Anterior cingulate cortex (tissue), 58 donors: ENCODE results near the gene FTCD.
"Not testable (repeated sequence)": the region's sequence is repeated elsewhere in the genome, so short reads cannot be mapped to it uniquely, and the experiment has no call there.

Source experiments
- DNase-seq, 58 donors: peaks; one replicate each; lab custom pipeline; 2025; lab: John Stamatoyannopoulos, UW

Gene FTCD

DNA sequence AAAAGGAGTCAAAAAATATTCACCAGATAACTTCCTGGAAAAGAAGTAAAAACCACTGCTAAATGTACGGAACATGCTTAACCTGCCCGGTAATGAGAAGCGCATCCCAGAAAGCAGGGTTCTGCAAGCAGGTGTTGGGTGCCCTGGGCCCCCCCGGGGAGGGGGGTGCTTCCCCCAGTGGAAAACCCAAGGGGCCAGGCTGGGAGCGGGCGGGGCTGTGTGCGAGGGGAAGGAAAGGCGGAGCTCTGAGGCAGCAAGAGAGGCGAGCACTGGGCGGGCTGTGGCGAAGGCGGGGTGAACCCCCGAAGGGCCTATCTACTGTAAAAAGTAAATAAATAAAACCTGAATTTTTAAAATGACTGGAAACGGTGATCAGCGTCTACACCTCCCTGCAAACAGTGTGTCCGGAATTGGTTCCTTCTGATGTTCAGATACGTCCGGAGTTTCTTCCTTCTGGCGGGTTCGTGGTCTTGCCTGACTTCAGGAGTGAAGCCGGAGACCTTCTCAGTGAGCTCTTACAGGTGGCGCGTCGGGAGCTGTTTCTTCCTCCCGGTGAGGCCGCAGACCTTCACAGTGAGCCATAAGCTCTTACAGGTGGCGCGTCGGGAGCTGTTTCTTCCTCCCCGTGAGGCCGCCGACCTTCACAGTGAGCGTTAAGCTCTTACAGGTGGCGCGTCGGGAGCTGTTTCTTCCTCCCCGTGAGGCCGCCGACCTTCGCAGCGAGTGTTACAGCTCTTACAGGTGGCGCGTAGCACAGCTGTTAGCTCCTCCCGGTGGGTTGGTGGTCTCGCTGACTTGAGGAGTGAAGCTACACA is 13.4 kb downstream of the FTCD start:
- no peak for DNase-seq

DNA sequence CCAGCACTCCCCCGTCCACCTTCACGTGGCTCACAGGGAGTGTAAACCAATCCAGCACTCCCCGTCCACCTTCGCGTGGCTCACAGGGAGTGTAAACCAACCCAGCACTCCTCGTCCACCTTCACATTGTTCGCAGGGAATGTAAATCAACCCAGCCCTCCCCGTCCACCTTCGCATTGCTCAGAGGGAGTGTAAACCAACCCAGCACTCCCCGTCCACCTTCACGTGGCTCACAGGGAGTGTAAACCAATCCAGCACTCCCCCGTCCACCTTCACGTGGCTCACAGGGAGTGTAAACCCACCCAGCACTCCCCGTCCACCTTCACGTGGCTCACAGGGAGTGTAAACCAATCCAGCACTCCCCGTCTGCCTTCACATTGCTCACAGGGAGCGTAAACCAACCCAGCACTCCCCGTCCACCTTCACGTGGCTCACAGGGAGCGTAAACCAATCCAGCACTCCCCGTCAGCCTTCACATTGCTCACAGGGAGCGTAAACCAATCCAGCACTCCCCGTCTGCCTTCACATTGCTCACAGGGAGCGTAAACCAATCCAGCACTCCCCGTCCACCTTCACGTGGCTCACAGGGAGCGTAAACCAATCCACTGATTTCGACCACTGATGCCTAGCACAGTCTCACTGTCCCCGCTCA is 14.9 kb downstream of the FTCD start:
- not testable (repeated sequence) for DNase-seq

DNA sequence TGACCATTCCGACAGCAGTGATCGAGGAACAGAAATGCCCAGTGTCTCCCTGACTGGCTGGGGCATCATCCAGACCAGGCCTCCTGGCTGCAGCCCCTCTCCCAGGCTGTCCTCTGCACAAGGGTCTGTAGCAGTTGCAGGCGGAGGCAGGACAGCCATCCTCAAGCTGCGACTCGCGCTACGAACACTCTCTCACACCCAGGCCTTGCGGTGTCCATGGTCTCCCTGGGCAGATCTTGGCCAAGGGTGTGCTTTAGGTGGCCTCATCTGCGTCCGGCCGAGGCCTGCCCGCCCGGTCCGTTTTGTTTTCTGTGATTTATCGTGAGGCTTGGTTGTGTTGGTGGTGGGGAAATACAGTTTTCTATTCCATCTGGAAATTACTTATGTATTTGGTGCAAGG is 15.7 kb downstream of the FTCD start:
- DNase-seq, result no peak

DNA sequence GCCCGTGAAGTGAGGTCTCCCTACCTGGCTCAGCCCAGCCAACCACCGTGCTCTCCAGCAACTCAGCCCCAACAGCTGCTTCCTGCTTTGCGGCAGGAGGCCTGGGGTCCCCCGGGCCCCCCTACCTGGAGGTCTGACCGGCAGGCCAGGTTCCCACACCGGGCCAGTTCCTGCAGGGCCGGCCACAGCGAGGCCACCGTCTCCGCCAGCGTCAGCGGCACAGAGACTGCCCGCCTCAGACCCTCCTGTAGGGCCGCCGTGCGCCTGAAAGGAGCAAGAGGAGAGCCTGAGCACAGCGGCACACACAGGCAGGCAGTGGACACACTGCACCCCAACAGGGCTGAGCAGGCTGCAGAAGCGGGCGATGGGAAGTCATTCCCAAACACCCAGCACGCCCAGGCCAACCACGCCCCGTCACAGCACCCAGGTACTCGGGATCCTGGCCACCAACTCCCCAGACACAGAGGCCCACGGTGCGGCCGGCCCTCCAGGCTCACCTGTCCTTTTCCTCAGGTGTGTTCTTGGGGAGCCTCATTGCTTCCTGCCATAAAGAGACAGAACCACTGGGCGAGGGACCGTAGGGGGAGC is 16.9 kb downstream of the FTCD start:
- no peak for DNase-seq

DNA sequence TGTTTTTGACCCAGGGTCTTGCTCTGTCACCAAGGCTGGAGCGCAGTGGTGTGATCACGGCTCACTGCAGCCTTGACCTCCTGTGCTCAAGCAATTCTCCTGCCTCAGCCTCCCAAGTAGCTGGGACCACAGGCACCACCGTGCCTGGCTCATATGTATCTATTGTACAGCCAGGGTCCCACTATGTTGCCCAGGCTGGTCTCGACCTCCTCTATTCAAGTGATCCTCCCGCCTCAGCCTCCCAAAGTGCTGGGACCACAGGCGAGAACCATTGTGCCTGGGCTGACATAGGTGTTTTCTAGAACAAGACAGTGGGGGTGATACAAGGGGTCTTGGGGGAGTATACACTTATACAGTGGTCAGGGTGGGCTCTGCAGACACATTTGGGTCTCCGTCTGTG is 17.5 kb downstream of the FTCD start:
- DNase-seq, result no peak

DNA sequence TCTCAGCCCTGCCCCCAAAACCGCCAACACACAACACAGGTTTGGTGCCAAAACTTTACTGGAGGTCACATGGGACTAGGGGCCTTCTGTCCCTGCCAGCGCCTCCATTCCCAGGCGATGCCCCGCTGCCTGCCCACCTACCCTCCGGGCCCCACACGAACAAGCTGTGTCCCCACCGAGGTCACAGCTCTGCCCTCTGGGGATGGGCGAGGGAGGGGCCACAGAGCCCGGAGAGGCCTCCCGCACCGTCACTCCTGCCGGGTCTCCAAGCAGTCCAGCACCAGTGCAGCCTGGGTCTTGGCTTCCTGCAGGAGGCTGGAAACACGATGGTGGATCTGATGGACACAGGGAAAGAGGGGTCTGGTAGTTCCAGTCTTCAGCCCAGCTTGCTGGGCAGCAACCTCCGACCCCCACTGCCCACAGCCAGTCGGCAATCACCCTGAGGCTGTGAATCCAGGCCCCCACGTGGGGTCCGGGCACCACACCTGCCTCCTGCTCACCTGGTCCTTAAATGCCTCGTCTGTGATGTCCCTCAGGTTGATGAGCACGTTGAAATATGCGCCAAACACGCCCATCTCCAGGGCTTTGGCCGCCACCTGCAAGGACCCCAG is 18.5 kb downstream of the FTCD start:
- DNase-seq, result no peak

DNA sequence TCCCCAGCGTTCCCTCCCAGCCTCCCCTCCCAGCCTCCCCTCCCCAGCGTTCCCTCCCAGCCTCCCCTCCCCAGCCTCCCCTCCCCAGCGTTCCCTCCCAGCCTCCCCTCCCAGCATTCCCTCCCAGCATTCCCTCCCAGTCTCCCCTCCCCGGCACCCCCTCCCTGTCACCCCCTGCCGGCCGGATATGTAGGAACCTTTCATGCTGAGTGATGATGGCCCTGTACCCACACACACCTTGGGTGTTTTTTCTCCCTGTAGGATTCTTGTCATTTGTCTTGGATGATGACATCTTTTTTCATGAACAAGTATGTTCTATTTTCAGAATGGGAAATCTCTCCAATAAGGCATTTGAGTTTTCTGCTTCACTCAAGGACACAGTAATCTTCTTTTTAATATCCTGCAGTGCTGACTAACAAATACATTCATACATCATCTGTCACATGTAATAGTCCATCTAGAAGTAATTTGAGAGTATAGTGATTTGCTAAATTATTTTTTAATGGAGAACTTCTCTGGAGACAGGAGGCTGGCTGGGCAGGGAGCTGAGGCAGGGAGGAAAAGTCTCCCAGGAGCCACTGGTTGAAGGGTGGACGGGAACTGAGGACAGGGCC is 19.5 kb downstream of the FTCD start:
- no peak for DNase-seq

DNA sequence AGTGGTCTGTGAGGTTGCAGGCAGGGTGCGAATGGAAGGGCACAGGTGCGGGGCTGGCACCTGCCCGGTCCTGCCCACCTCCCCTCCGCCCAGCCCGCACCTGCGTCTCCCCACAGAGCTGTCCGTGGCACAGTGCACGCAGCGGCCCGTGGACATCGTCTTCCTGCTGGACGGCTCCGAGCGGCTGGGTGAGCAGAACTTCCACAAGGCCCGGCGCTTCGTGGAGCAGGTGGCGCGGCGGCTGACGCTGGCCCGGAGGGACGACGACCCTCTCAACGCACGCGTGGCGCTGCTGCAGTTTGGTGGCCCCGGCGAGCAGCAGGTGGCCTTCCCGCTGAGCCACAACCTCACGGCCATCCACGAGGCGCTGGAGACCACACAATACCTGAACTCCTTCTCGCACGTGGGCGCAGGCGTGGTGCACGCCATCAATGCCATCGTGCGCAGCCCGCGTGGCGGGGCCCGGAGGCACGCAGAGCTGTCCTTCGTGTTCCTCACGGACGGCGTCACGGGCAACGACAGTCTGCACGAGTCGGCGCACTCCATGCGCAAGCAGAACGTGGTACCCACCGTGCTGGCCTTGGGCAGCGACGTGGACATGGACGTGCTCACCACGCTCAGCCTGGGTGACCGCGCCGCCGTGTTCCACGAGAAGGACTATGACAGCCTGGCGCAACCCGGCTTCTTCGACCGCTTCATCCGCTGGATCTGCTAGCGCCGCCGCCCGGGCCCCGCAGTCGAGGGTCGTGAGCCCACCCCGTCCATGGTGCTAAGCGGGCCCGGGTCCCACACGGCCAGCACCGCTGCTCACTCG is 23.3 kb downstream of the FTCD start:
- DNase-seq, result no peak

DNA sequence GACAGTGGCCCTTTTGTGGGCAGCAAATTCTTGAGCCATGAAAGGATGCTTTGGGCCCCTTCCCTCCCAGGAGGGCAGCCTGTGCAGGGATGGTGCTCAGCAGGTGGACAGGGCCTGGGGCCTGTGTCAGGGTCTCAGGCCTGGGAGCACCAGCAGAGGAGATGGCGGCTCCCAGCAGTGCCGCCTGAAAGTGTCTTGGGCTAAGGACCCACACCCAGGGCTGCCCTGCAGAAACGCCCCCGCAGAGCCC is 23.9 kb downstream of the FTCD start:
- no peak for DNase-seq

DNA sequence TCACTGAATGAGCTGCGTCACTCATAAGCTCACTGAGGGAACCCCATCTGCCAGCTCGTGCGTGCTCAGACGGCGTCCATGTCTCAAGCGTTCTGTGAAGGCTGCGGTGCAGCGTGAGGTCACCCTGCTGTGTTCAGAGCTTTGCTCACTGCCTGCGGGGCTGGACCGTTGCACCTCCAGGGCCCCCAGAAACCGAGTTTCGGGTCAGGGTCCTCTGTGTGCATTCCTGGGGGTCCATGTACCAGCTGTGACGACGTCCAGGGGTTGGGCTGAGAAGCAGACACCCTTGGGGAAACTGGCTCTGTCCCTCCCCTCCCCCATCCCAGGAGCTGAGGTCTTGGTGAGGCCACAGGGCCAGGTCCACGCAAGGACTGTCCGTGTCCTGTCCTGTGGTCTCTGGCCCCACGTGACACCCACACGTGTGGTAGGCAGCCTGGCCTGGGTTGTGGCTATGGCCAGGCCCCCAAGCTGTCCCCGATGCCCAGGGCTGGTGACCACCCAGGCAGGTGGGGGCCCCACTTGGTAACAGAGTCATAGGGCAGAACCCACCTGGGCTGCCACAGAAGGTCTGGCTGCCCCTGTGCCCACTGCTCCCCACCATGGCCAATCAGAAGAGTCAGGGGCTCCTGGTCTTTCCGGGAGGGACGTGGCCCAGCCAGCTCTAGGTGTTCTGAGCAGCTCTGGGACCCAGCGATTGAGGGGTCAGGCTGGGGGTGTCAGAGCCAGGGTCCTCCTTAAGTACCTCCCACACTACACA is 24.4 kb downstream of the FTCD start:
- DNase-seq, result no peak

DNA sequence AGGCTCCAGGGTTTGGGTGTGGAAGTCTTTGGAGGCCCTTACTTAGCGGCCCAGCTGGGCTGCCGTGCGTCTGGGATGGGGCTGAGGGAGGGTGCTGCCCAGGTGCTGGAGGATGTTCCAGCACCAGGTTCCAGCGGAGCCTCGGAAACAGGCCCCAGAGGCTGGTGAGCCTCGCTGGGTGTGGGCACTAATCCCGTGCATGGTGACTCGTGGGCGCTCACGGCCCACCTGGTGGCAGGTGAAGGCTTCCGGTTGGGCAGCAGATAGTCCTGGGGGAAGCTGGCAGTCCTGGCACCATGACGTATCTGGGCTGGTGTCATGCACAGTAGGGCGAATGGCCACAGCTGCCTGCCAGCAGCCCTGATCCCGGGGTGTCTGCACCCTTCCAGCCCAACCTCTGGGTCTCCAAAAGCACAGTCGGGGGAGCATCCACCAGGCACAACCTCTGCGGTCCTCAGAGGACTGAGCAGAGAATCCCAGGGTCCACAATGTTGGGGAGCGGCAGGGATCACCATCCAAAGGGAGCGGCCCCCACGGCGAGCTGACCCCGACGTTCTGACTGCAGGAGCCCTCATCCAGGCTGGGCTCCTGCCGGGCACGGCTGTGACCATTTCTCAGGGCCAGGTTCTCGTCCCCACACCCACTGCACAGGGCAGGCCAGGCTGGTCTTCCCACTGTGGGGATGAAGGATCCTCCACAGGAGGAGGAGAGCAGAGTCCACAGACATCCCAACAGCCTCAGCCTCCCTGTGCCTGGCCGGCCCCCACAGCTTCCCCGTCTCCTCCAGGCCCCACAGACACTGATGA is 25.3 kb downstream of the FTCD start:
- DNase-seq, result no peak

DNA sequence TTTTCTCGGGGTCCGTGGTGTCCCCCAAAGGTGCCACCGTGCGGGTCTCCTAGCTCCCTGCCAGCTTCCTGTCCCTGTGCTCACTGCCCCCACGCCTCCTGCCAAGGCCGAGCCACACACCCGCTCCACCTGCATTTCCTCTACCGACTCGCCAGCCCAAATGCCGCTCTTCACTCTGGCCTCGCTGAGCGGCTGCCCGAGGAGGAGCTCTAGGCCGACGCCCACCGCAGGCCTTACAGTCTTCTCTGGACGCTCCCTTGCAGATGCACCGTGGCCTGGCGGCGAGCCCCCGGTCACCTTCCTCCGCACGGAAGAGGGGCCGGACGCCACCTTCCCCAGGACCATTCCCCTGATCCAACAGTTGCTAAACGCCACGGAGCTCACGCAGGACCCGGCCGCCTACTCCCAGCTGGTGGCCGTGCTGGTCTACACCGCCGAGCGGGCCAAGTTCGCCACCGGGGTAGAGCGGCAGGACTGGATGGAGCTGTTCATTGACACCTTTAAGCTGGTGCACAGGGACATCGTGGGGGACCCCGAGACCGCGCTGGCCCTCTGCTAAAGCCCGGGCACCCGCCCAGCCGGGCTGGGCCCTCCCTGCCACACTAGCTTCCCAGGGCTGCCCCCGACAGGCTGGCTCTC is 26.3 kb downstream of the FTCD start:
- no peak for DNase-seq

DNA sequence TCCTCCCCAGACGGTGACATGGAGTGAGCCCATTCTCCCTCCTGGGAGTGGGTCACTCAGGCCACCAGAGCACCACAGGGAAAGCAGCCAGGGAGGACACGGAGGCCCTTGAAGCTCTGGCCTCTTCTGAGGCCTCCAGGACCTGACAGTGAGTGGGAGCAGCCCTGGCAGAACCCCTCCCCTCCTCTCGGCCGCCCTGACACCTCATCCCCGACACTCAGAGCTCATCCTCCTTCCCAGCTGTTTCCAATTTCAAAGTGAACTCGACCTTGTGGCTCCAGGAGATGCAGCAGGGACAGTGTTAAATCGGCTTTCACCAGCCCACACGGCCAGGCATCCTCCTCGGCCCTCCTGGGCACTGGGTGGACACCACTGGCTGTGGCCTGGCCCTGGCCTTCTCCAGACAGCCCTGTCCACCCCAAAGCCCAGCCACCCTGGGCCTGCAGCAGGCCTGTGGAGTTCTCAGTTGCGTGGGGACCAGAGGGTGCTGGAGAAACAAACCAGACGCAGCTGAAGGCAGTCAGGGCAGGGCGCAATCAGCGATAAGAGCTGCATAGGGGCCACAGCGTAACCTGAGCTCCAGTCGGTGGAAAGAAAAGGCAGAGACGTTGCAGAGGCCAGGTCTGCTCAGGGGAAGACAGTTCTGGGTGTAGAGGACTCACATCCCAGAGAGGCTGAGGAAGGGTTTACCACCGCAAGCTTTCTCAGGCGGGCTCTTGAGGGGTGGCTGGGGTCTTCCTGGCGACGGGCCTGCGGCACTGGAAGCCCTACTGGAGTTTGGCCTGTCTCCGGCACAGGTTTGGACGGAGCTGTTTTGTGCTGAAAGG is 27.1 kb downstream of the FTCD start:
- DNase-seq, result no peak

DNA sequence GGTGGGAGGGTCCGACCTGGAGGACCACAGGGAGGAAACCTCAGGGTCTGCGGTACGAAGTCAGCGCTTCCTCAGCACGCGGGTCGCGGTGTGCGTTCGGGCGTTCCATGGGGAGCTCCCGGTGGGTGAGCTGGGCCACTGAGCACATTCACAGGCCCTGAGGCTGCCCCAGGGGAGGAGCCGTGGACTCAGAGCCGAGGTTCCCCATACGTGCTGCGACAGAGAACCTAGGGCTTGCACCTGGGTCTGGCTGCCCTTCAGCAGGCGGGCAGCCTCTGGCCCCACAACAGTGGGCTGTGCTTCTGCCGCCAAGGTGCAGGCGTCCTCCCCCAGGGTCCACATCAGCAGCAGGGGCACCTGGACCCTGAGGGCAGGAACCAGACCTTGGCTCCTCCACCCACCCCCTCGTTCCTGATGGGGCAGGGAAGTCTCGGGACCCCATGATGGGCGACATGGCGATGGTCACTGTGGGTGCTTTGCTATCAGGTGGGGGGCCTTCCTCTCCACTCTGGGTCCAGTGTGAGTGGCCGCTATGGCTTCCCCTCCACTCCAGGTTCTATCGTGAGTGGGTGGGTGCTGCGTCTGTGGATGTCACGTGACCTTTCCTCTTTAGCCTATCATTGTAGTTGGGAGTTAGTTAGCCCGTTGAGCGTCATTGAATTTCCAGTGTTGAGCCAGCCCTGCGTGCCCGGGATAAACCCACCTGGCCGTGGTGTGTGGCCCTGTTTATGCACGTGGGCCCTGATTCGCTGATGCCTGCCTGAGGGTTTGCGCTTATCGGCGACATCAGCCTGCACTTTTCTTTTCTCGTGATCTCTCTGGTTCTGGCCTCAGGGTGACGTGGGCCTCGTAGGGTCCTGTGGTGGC is 27.9 kb downstream of the FTCD start:
- DNase-seq, result no peak

DNA sequence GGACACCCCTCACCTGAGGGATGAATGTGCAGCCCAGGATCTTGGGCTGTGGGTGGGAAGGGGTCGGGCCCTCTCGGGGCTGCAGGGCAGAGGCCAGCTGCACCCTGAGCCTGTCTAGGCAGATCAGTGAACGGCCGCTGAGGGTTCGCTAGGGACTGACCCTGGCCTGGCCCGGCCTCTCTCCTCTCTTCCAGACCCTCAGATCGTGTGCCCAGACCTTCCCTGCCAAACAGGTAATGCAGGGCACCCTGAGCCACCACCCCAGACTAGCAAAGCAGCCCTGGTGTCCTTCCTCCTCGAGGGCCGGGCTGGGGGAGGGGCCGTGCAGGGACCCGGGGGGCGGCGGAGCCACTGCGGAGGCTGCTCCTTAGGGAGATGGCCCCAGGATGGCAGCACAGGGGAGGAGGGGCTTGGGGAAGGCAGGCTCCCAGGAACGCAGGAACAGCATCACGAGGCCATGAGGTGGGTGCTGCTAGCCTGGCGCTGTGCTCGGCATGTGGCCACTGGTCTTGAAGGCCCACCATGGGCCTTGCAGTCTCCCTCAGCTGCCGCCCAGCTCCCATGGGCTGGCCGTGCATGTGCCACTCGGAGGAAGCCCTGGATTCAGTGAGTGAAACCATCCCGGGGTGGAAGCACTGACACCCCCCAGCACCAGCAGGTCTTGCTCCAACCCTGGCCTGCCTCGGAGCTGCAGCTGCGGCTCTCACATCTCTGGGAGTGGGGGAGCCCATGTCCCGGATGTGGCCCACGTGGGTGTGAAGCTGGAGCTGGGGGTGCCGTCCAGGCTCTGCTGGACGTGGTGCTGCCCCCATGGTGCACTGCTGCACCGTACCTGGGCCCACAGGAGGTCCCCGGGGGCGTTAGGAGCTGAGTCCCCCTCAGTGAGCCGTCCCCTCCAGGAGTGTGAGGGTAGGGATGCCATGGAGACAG is 28.8 kb downstream of the FTCD start:
- no peak for DNase-seq
